HG03460 (cell line): ENCODE data around the gene SOBP.
A peak's percentile ranks its signal among the peaks of the same experiment; 100 is the strongest.
"Not testable (repeated sequence)": the region's sequence is repeated elsewhere in the genome, so short reads cannot be mapped to it uniquely, and the experiment has no call there.

Source experiments
- ATAC-seq: cut with Tn5 transposase; IDR thresholded peaks from one replicate; pipeline ENCODE4 v1.9.1; 2021; ENCODE audit not compliant: unreplicated experiment

Gene SOBP

GRCh38 chr6:107489636-107490565 is at the start of gene SOBP:
TSS of gene SOBP (plus strand) at chr6:107490117. CDS start at chr6:107490617, 500 bp downstream.
- ATAC-seq: peak; percentile 49

- no peak for ATAC-seq
Observed at GRCh38 chr6:107440936-107441335, 49.0 kb upstream of the SOBP start.

GRCh38 chr6:107441682-107442081 is 48.2 kb upstream of the SOBP start:
- ATAC-seq: no peak

- ATAC-seq: no peak
Observed at GRCh38 chr6:107442938-107443607, 46.8 kb upstream of the SOBP start.

- ATAC-seq: no peak
Observed at GRCh38 chr6:107443608-107444267, 46.2 kb upstream of the SOBP start.

GRCh38 chr6:107444277-107444676 is 45.6 kb upstream of the SOBP start:
- no peak for ATAC-seq

GRCh38 chr6:107447663-107448216 is 42.2 kb upstream of the SOBP start:
- ATAC-seq: no peak

GRCh38 chr6:107448776-107449175 is 41.1 kb upstream of the SOBP start:
- ATAC-seq: no peak

- ATAC-seq: peak; percentile 31
Observed at GRCh38 chr6:107458672-107459282, 31.1 kb upstream of the SOBP start.

GRCh38 chr6:107459283-107460082 is 30.4 kb upstream of the SOBP start, which contains the start of gene PDSS2:
TSS of gene PDSS2 (minus strand) at chr6:107459564. CDS start at chr6:107459285, 279 bp downstream.
- peak; percentile 94 for ATAC-seq

GRCh38 chr6:107460083-107460631 is 29.8 kb upstream of the SOBP start:
- ATAC-seq: no peak

- no peak for ATAC-seq
Observed at GRCh38 chr6:107466062-107466461, 23.9 kb upstream of the SOBP start.

- no peak for ATAC-seq
Observed at GRCh38 chr6:107470364-107470763, 19.6 kb upstream of the SOBP start.

GRCh38 chr6:107473660-107474059 is 16.3 kb upstream of the SOBP start:
- ATAC-seq: no peak

- ATAC-seq: not testable (repeated sequence)
Observed at GRCh38 chr6:107475360-107475759, 14.6 kb upstream of the SOBP start.

- ATAC-seq: not testable (repeated sequence)
Observed at GRCh38 chr6:107475826-107476225, 14.1 kb upstream of the SOBP start.

- no peak for ATAC-seq
Observed at GRCh38 chr6:107479089-107479690, 10.7 kb upstream of the SOBP start.

GRCh38 chr6:107485157-107485556 is 4.8 kb upstream of the SOBP start:
- ATAC-seq: no peak

- no peak for ATAC-seq
Observed at GRCh38 chr6:107488174-107488874, 1.6 kb upstream of the SOBP start.
